B cell (primary cell): ENCODE results near the gene CAMTA1. TPM values are rescaled to one million over a fixed set of nuclear protein-coding genes. Genes with fewer than 3 reads are reported as not detected.

ENCODE experiments used
- ATAC-seq: fragments of 200-7000 bp; cut with Tn5 transposase; one replicate; pipeline ENCODE4 v1.10.0; 2021; ENCODE audit warnings: low read depth, mild to moderate bottlenecking, moderate number of reproducible peaks, moderate library complexity
- CTCF ChIA-PET: fragments of 350-600 bp; sonication (Branson Sonifier 250); formaldehyde crosslinking; loops from one replicate; lab custom pipeline; 2021; ENCODE audit warnings: antibody characterized with exemption, inconsistent platforms; lab: Charles Lee
- POLR2A ChIA-PET: fragments of 350-600 bp; sonication (Branson Sonifier 250); formaldehyde crosslinking; loops from one replicate; lab custom pipeline; 2021; ENCODE audit warnings: antibody characterized with exemption; lab: Charles Lee
- DNase-seq: peaks from one replicate; pipeline ENCODE4 v3.0.0; 2013
- H2AFZ ChIP-seq: 2 replicates; pipeline ENCODE4 v1.6.1; 2012; ENCODE audit warnings: mild to moderate bottlenecking, low read depth, low read length; ENCODE audit not compliant: insufficient read depth, poor library complexity, severe bottlenecking
- H3K27ac ChIP-seq, 2 donors: 1 replicate in 1 of 2; 2 replicates in 1 of 2; pipeline ENCODE4 v1.5.1; 2012 to 2013; ENCODE audit warnings: low read length in 2 of 2, mild to moderate bottlenecking in 2 of 2, moderate library complexity in 1 of 2
- H3K27me3 ChIP-seq, 4 experiments: fragments of 200-600 bp in 1 of 4; sonication (generic) in 1 of 4; replicated peaks in 1 of 4; 1 replicate in 2 of 4; 2 replicates in 2 of 4; pipeline versions ENCODE4 v1.6.1 to v1.7.0; 2013 to 2016; ENCODE audit warnings: low read length in 3 of 4, mild to moderate bottlenecking in 2 of 4, mixed read lengths in 1 of 4, moderate library complexity in 1 of 4; ENCODE audit not compliant: insufficient read depth in 4 of 4, control insufficient read depth in 3 of 4; ENCODE audit errors: control extremely low read depth in 1 of 4
- H3K36me3 ChIP-seq, 2 experiments: replicated peaks in 1 of 2; 1 replicate in 1 of 2; 2 replicates in 1 of 2; pipeline versions ENCODE4 v1.6.1 to v1.7.1; 2013; ENCODE audit warnings: low read length in 1 of 2; ENCODE audit not compliant: insufficient read depth in 2 of 2, control insufficient read depth in 1 of 2; ENCODE audit errors: control extremely low read depth in 1 of 2, extremely low read depth in 1 of 2
- H3K4me1 ChIP-seq, 2 donors: fragments of 200-600 bp in 1 of 2; sonication (generic) in 1 of 2; 1 replicate in 1 of 2; 2 replicates in 1 of 2; pipeline versions ENCODE4 v1.5.1 to v1.6.1; 2013 to 2017; ENCODE audit warnings: low read length in 2 of 2; ENCODE audit not compliant: control insufficient read depth in 2 of 2, insufficient read depth in 2 of 2
- H3K4me2 ChIP-seq: replicated peaks from 2 replicates; pipeline ENCODE3; 2012; ENCODE audit warnings: mild to moderate bottlenecking, low read depth, low read length; ENCODE audit not compliant: poor library complexity, severe bottlenecking
- H3K4me3 ChIP-seq, 5 experiments: fragments of 200-600 bp in 1 of 5; sonication (generic) in 1 of 5; 1 replicate in 3 of 5; 2 replicates in 2 of 5; pipeline versions ENCODE4 v1.5.1 to v1.7.0; 2011 to 2016; ENCODE audit warnings: low read length in 4 of 5, mild to moderate bottlenecking in 4 of 5, low read depth in 2 of 5, control low read depth in 1 of 5, moderate library complexity in 1 of 5; ENCODE audit not compliant: insufficient read depth in 1 of 5; ENCODE audit errors: control extremely low read depth in 1 of 5, extremely low read depth in 1 of 5
- H3K79me2 ChIP-seq: fragments of 200-600 bp; sonication (generic); one replicate; pipeline ENCODE4 v1.6.0; 2016; ENCODE audit warnings: low read length; ENCODE audit not compliant: control insufficient read depth, insufficient read depth
- H3K9ac ChIP-seq: fragments of 200-600 bp; sonication (generic); 2 replicates; pipeline ENCODE4 v1.6.1; 2017; ENCODE audit warnings: mild to moderate bottlenecking, low read length, moderate library complexity
- H3K9me3 ChIP-seq, 3 donors: one replicate each; pipeline versions ENCODE4 v1.6.1 to v1.7.1; 2013; ENCODE audit warnings: low read length in 2 of 3; ENCODE audit not compliant: control insufficient read depth in 2 of 3, insufficient read depth in 1 of 3; ENCODE audit errors: control extremely low read depth in 1 of 3
- H4K20me1 ChIP-seq: 2 replicates; pipeline ENCODE4 v1.6.0; 2012; ENCODE audit warnings: mild to moderate bottlenecking, low read length; ENCODE audit not compliant: insufficient read depth, control insufficient read depth, poor library complexity, severe bottlenecking
- H3K27ac Mint-ChIP-seq: one replicate; pipeline ENCODE4 v1.8.0; 2021; ENCODE audit warnings: mixed read lengths
- H3K27me3 Mint-ChIP-seq: one replicate; pipeline ENCODE4 v1.8.0; 2021; ENCODE audit warnings: mixed read lengths
- H3K4me1 Mint-ChIP-seq: one replicate; pipeline ENCODE4 v1.8.0; 2021; ENCODE audit warnings: mixed read lengths
- H3K4me3 Mint-ChIP-seq: one replicate; pipeline ENCODE4 v1.8.0; 2021; ENCODE audit warnings: mixed read lengths
- H3K9me3 Mint-ChIP-seq: one replicate; pipeline ENCODE4 v1.8.0; 2022; ENCODE audit warnings: mixed read lengths; ENCODE audit not compliant: insufficient read depth
- CTCF ChIP-seq: fragments of 200-600 bp; IDR thresholded peaks from one replicate; pipeline ENCODE4 v1.8.0; 2022; ENCODE audit warnings: antibody characterized with exemption, mild to moderate bottlenecking
- EZH2 ChIP-seq: IDR thresholded peaks from 2 replicates; pipeline ENCODE4 v1.6.1; 2012; ENCODE audit warnings: borderline replicate concordance, low read depth, mild to moderate bottlenecking, moderate library complexity, low read length; ENCODE audit not compliant: insufficient read depth, poor library complexity, severe bottlenecking
- WGBS: methylation state at CpG from one replicate; pipeline ENCODE4 v1.1.5; 2013; ENCODE audit warnings: missing lambda C conversion rate; ENCODE audit not compliant: insufficient coverage; 5-methylcytosine and 5-hydroxymethylcytosine counted together
- intact Hi-C: fragments of 100-400 bp; cut with micrococcal nuclease; formaldehyde crosslinking; loops from one replicate; pipeline ENCODE4 v1.10.0; 2022
- polyA plus RNA-seq: library from polyadenylated mRNA; depleted of rRNA; stranded (reverse); fragments of >200 nt; gene quantifications from 2 replicates; pipeline ENCODE4 v1.2.3, GENCODE V29; 2012
- total RNA-seq, 2 donors: library from RNA; stranded (reverse); fragments of 120-200 nt in 1 of 2; gene quantifications; 1 replicate in 1 of 2; 2 replicates in 1 of 2; pipeline versions ENCODE4 v1.2.3 to v1.2.4, GENCODE V29; 2013 to 2022

The CAMTA1 gene
- total and polyA plus RNA-seq, 2 donors (not counting 1 experiment from before 2014, with no cell fraction given) = 42.2 to 45.7 TPM

GRCh38 chr1:7363450-7363849 lies 578.2 kb downstream of the CAMTA1 start:
- TF ChIP-seq EZH2 (no peak), CTCF (no peak)
- Histone ChIP-seq H3K4me2 (no peak overlapping the region), H3K27me3 (no peaks in the 10 kb centered on the region), H3K9ac (no peak overlapping the region), H4K20me1 (no peaks in the 10 kb centered on the region), H3K36me3 (no peaks in the 10 kb centered on the region), H2AFZ (no peak overlapping the region), H3K4me1 (no peaks in the 10 kb centered on the region), H3K79me2 (no peaks in the 10 kb centered on the region), H3K9me3 (peaks cover 0 to 8% (median 0%) of the 10 kb centered on the region in 3 donors), H3K4me3 (no peak overlapping the region), H3K27ac (no peak overlapping the region)
- ChIA-PET POLR2A (no interaction called here), CTCF (no interaction called here)
- Mint-ChIP-seq H3K27me3 (peaks cover 5% of the 10 kb centered on the region), H3K9me3 (no peaks in the 10 kb centered on the region), H3K4me3 (no peak overlapping the region), H3K4me1 (no peaks in the 10 kb centered on the region), H3K27ac (no peak overlapping the region)
- DNase-seq (no peak), ATAC-seq (no peak)
- intact Hi-C loops = no loop called here
- 75% methylated on average over 5 of the region's 6 CpGs for WGBS

GRCh38 chr1:7365706-7366105 lies 580.5 kb downstream of the CAMTA1 start:
- 83% methylated on average over 7 of the region's 8 CpGs for WGBS
- CTCF ChIA-PET = no interaction called here

More at GRCh38 chr1:7365706-7366105, 580.5 kb downstream of the CAMTA1 start:
- no peaks in the 10 kb centered on the region for H3K4me1 Mint-ChIP-seq
- Histone ChIP-seq H3K27me3 (no peaks in the 10 kb centered on the region), H3K79me2 (no peaks in the 10 kb centered on the region), H2AFZ (no peak overlapping the region), H3K4me1 (no peaks in the 10 kb centered on the region), H3K9me3 (peaks cover 0 to 8% (median 0%) of the 10 kb centered on the region in 3 donors), H4K20me1 (no peaks in the 10 kb centered on the region), H3K36me3 (no peaks in the 10 kb centered on the region), H3K9ac (no peak overlapping the region), H3K27ac (no peak overlapping the region), H3K4me3 (no peak overlapping the region), H3K4me2 (no peak overlapping the region)
- peaks cover 5% of the 10 kb centered on the region for H3K27me3 Mint-ChIP-seq
- POLR2A ChIA-PET = no interaction called here
- H3K9me3 Mint-ChIP-seq = no peaks in the 10 kb centered on the region
- no peak for DNase-seq
- no peak overlapping the region for H3K27ac Mint-ChIP-seq
- ATAC-seq = no peak
- no peak overlapping the region for H3K4me3 Mint-ChIP-seq
- intact Hi-C loops = no loop called here
- TF ChIP-seq CTCF = no peak
- TF ChIP-seq EZH2 = no peak
